K562 (cell line): ENCODE data around the gene HELZ2. TPM values are rescaled to one million over a fixed set of nuclear protein-coding genes. Genes with fewer than 3 reads are reported as not detected.

ENCODE experiments used
- ATAC-seq: fragments of 200-7000 bp; cut with Tn5 transposase; 3 replicates; pipeline ENCODE4 v1.9.1; 2020; ENCODE audit warnings: moderate library complexity
- BruUV-seq: library from RNA; stranded (reverse); fragments of 400-500 nt; replicated peaks from 2 replicates; lab custom pipeline; 2021; lab: Mats Ljungman, UMichigan
- CTCF ChIA-PET: fragments of 300-600 bp; formaldehyde crosslinking; extraction: SDS; loops from one replicate; lab custom pipeline; 2021; ENCODE audit warnings: low intra/inter-chr PET ratio; lab: Yijun Ruan, JAX
- POLR2A ChIA-PET: fragments of 300-600, 350-650 bp; sonication (Branson Sonifier 250); formaldehyde crosslinking; extraction: SDS; loops from one replicate; lab custom pipeline; 2021; ENCODE audit warnings: antibody characterized with exemption, inconsistent platforms; lab: Yijun Ruan, JAX
- DNase-seq, 4 experiments: peaks; one replicate each; pipeline versions ENCODE4 v3.0.0 to v3.0.0-alpha.2; 2011 to 2018; ENCODE audit warnings: low spot score in 3 of 4, mixed read lengths in 3 of 4; ENCODE audit errors: extremely low read depth in 1 of 4
- FAIRE-seq: peaks from 2 replicates; lab custom pipeline; 2011; peaks lifted over from hg19 to GRCh38; lab: Jason Lieb, UNC
- H2AFZ ChIP-seq: 2 replicates; pipeline ENCODE4 v1.6.0; 2011; ENCODE audit warnings: low read depth, low read length, control low read depth, inconsistent platforms
- H3K27ac ChIP-seq: fragments of 200-600 bp; 3 replicates; pipeline ENCODE4 v1.8.0; 2011; ENCODE audit warnings: low read depth, mild to moderate bottlenecking, control low read depth, inconsistent platforms, low read length, moderate library complexity, mixed read lengths; ENCODE audit errors: extremely low read depth
- H3K27me3 ChIP-seq, 2 experiments: fragments of 300-600 bp in 1 of 2; 2 replicates in 1 of 2; 3 replicates in 1 of 2; pipeline versions ENCODE4 v1.6.0 to v1.8.0; 2011; ENCODE audit warnings: inconsistent platforms in 2 of 2, low read length in 2 of 2, mild to moderate bottlenecking in 1 of 2, mixed read lengths in 1 of 2, moderate library complexity in 1 of 2; ENCODE audit not compliant: control insufficient read depth in 2 of 2, insufficient read depth in 2 of 2
- H3K36me3 ChIP-seq: fragments of 300-600 bp; 3 replicates; pipeline ENCODE4 v1.8.0; 2011; ENCODE audit warnings: mild to moderate bottlenecking, low read length, inconsistent platforms; ENCODE audit not compliant: control insufficient read depth, insufficient read depth
- H3K4me1 ChIP-seq, 2 experiments: fragments of 200-600 bp in 1 of 2; replicated peaks in 1 of 2; 2 replicates in 1 of 2; 3 replicates in 1 of 2; pipeline versions ENCODE4 v1.5.1 to v1.8.0; 2011; ENCODE audit warnings: inconsistent platforms in 2 of 2, low read length in 2 of 2, mild to moderate bottlenecking in 1 of 2, mixed read lengths in 1 of 2, moderate library complexity in 1 of 2; ENCODE audit not compliant: control insufficient read depth in 2 of 2, insufficient read depth in 2 of 2
- H3K4me2 ChIP-seq: 2 replicates; pipeline ENCODE4 v1.6.1; 2011; ENCODE audit warnings: low read length, control low read depth, inconsistent platforms, mixed read lengths; ENCODE audit not compliant: insufficient read depth
- H3K4me3 ChIP-seq: fragments of 200-600 bp; sonication (generic), shearing (Covaris generic); 2 replicates; pipeline ENCODE4 v1.5.1; 2016; ENCODE audit warnings: control low read depth, inconsistent platforms
- H3K79me2 ChIP-seq: fragments of 200-600 bp; 3 replicates; pipeline ENCODE4 v1.8.0; 2011; ENCODE audit warnings: low read length, inconsistent platforms; ENCODE audit not compliant: control insufficient read depth, insufficient read depth
- H3K9ac ChIP-seq, 2 experiments: 2 replicates each; pipeline versions ENCODE4 v1.6.0 to v1.6.1; 2011; ENCODE audit warnings: low read depth in 2 of 2, low read length in 2 of 2, control low read depth in 1 of 2, inconsistent platforms in 1 of 2, mild to moderate bottlenecking in 1 of 2, mixed read lengths in 1 of 2; ENCODE audit not compliant: insufficient read depth in 1 of 2
- H3K9me1 ChIP-seq: one replicate; pipeline ENCODE4 v1.6.0; 2011; ENCODE audit warnings: inconsistent platforms, mild to moderate bottlenecking, low read length, moderate library complexity; ENCODE audit not compliant: control insufficient read depth, insufficient read depth
- H3K9me3 ChIP-seq: replicated peaks from 2 replicates; pipeline ENCODE4 v1.5.1; 2011; ENCODE audit warnings: low read depth, low read length, inconsistent platforms; ENCODE audit not compliant: control insufficient read depth, insufficient read depth
- H4K20me1 ChIP-seq: replicated peaks from 2 replicates; pipeline ENCODE4 v1.6.1; 2011; ENCODE audit warnings: low read length, inconsistent platforms, mixed read lengths; ENCODE audit not compliant: control insufficient read depth, insufficient read depth
- CGGBP1 ChIP-seq: fragments of 250-450 bp; sonication (Bioruptor Pico); IDR thresholded peaks from 2 replicates; pipeline ENCODE4 v1.9.0; 2021; ENCODE audit warnings: mild to moderate bottlenecking
- MEF2A ChIP-seq: IDR thresholded peaks from 2 replicates; pipeline ENCODE4 v1.6.1; 2011; ENCODE audit warnings: low read depth, mild to moderate bottlenecking, low read length, moderate library complexity; ENCODE audit not compliant: control insufficient read depth
- MLLT1 ChIP-seq, 2 experiments: fragments of 450-650 bp; IDR thresholded peaks; 2 replicates each; pipeline ENCODE4 v1.6.1; 2016
- MTA2 ChIP-seq: fragments of 450-650 bp; IDR thresholded peaks from 2 replicates; pipeline ENCODE4 v1.6.1; 2016; ENCODE audit warnings: low read depth
- NR0B1 ChIP-seq: fragments of 450-650 bp; IDR thresholded peaks from one replicate; pipeline ENCODE4 v1.6.1; 2018; ENCODE audit warnings: mild to moderate bottlenecking, moderate library complexity; ENCODE audit not compliant: partially characterized antibody
- POLR2B ChIP-seq: fragments of 450-650 bp; IDR thresholded peaks from 2 replicates; pipeline ENCODE4 v1.6.1; 2018; ENCODE audit warnings: low read depth; ENCODE audit not compliant: partially characterized antibody
- RUNX1 ChIP-seq: sonication (generic); IDR thresholded peaks from 2 replicates; pipeline ENCODE4 v1.6.1; 2016; ENCODE audit warnings: antibody characterized with exemption, low read depth
- U2AF1 ChIP-seq: fragments of 200-400 bp; formaldehyde crosslinking; optimal IDR thresholded peaks from 2 replicates; pipeline ENCODE3; 2017; ENCODE audit warnings: mild to moderate bottlenecking, low read depth, low read length, moderate library complexity
- ZNF609 ChIP-seq: sonication (generic); formaldehyde crosslinking; IDR thresholded peaks from 2 replicates; pipeline ENCODE4 v1.8.1; 2023; ENCODE audit warnings: missing genetic modification reagents, mild to moderate bottlenecking, borderline replicate concordance
- WGBS: fragments of 100-300 bp; shearing (Covaris generic); methylation state at CpG from one replicate; pipeline ENCODE4 v1.1.6; 2016; ENCODE audit warnings: low coverage, mixed read lengths; ENCODE audit not compliant: insufficient coverage; ENCODE audit errors: missing lambda C conversion rate; 5-methylcytosine and 5-hydroxymethylcytosine counted together
- in situ Hi-C: fragments of 300-500 bp; cut with MboI; formaldehyde crosslinking; loops from 4 replicates; pipeline ENCODE4 v1.15.0; 2018; ENCODE audit warnings: inconsistent platforms, mixed read lengths
- intact Hi-C: fragments of 100-400 bp; cut with micrococcal nuclease; formaldehyde crosslinking; loops from 2 replicates; pipeline ENCODE4 v1.14.2; 2022
- polyA plus RNA-seq, 8 experiments: library from polyadenylated mRNA; depleted of rRNA in 4 of 8; stranded (reverse) in 5 of 8; unstranded in 3 of 8; fragments of >200 nt; fragmentation: Nextera tagmentation in 2 of 8; fragmentation: Illumina TruSeq in 1 of 8; extraction: Ambion mirVana in 2 of 8; extraction: Trizol in 1 of 8; gene quantifications; 2 replicates each; pipeline versions ENCODE4 v1.2.1 to v1.2.3, GENCODE V29; 2011 to 2014; ENCODE audit warnings: inconsistent platforms in 1 of 8, missing spikeins in 1 of 8
- total RNA-seq, 7 experiments: library from RNA; depleted of rRNA in 6 of 7; stranded (reverse); fragments of >200 nt in 6 of 7; fragmentation: Illumina TruSeq in 2 of 7; extraction: Trizol in 2 of 7; gene quantifications; 2 replicates each; pipeline versions ENCODE4 v1.2.1 to v1.2.3, GENCODE V29; 2011 to 2021; ENCODE audit warnings: low replicate concordance in 1 of 7

HELZ2 gene
- total and polyA plus RNA-seq, 9 of the 15 experiments (the other 6 are each of a cell fraction or from before 2014, with no cell fraction given) = 0.03 to 7.8 (median 2.9) TPM; not detected in 1

GRCh38 chr20:63587776-63588591, 13.9 kb upstream of the HELZ2 start:
- POLR2A ChIA-PET = interaction anchor here (1.1 to 1.2 kb wide), 3 partner anchors 10 to 15 kb away, joined by 3 to 5 read pairs (median 3); no protein-coding TSS in a partner anchor
- TF ChIP-seq MTA2 (no peak), MEF2A (no peak), U2AF1 (no peak), CGGBP1 (no peak), ZNF609 (CRISPR knock-in tag) (no peak), MLLT1 (IDR thresholded peaks at IDR 0.05) (no peak), RUNX1 (no peak), NR0B1 (no peak), POLR2B (no peak)

More at GRCh38 chr20:63587776-63588591, 13.9 kb upstream of the HELZ2 start:
- WGBS = 58% methylated on average over 19 of the region's 19 CpGs
- DNase-seq (no peak), ATAC-seq (no peak), FAIRE-seq (no peak)
- peak overlapping the region in 1 of 2 experiments; percentile 11; a peak in 1 of 4 replicates for H3K9ac ChIP-seq
- H3K4me3 ChIP-seq = no peak overlapping the region
- no peaks in the 10 kb centered on the region for H3K9me1 ChIP-seq
- H3K4me2 ChIP-seq = no peak overlapping the region
- CTCF ChIA-PET = no interaction called here
- no peaks in the 10 kb centered on the region for H3K79me2 ChIP-seq
- no peak overlapping the region for H2AFZ ChIP-seq
- H4K20me1 ChIP-seq = no peaks in the 10 kb centered on the region
- TSS peak; percentile 54 for BruUV-seq
- H3K27ac ChIP-seq = no peak overlapping the region
- peaks cover 0 to 23% of the 10 kb centered on the region in 2 experiments; a peak in 3 of 5 replicates for H3K4me1 ChIP-seq
- intact Hi-C loops (no loop called here), in situ Hi-C loops (no loop called here)
- peaks cover 0 to 14% of the 10 kb centered on the region in 2 experiments; a peak in 2 of 5 replicates for H3K27me3 ChIP-seq
- no peaks in the 10 kb centered on the region for H3K9me3 ChIP-seq
- H3K36me3 ChIP-seq = peaks cover 34% of the 10 kb centered on the region; the same call in 1 of the 3 replicates
